Measurements from ENCODE around the gene TRERF1.
A peak's percentile ranks its signal among the peaks of the same experiment; 100 is the strongest.
"Not testable (repeated sequence)": the region's sequence is repeated elsewhere in the genome, so short reads cannot be mapped to it uniquely, and the experiment has no call there.

Gene TRERF1

GRCh38 chr6:42217519-42218367, 234.0 kb downstream of the TRERF1 start, which contains the start of gene MRPS10:
TSS of gene MRPS10 (minus strand) at chr6:42217861. CDS start at chr6:42217849, 12 bp downstream.
- peak; percentile 81 for DNase-seq (ENCODE audit: low read depth)

GRCh38 chr6:42217157-42217518, 234.6 kb downstream of the TRERF1 start:
- no peak for DNase-seq (ENCODE audit: low read depth)

GRCh38 chr6:42216495-42216894, 235.2 kb downstream of the TRERF1 start:
- not testable (repeated sequence) for DNase-seq (ENCODE audit: low read depth)

GRCh38 chr6:42212442-42212841, 239.3 kb downstream of the TRERF1 start:
- no peak for DNase-seq (ENCODE audit: low read depth)

GRCh38 chr6:42211726-42212125, 240.0 kb downstream of the TRERF1 start:
- no peak for DNase-seq (ENCODE audit: low read depth)

- no peak for DNase-seq (ENCODE audit: low read depth)
Observed at GRCh38 chr6:42210551-42210950, 241.2 kb downstream of the TRERF1 start.

GRCh38 chr6:42207559-42207958, 244.2 kb downstream of the TRERF1 start:
- DNase-seq (ENCODE audit: low read depth), result not testable (repeated sequence)

- no peak for DNase-seq (ENCODE audit: low read depth)
Observed at GRCh38 chr6:42204768-42205282, 246.9 kb downstream of the TRERF1 start.

GRCh38 chr6:42203183-42203582, 248.5 kb downstream of the TRERF1 start:
- no peak for DNase-seq (ENCODE audit: low read depth)

- not testable (repeated sequence) for DNase-seq (ENCODE audit: low read depth)
Observed at GRCh38 chr6:42202131-42202915, 249.4 kb downstream of the TRERF1 start.

GRCh38 chr6:42201382-42201781, 250.3 kb downstream of the TRERF1 start:
- DNase-seq (ENCODE audit: low read depth), result no peak

GRCh38 chr6:42200035-42200434, 251.7 kb downstream of the TRERF1 start:
- no peak for DNase-seq (ENCODE audit: low read depth)

GRCh38 chr6:42199106-42199981, 252.4 kb downstream of the TRERF1 start:
- DNase-seq (ENCODE audit: low read depth), result no peak

- no peak for DNase-seq (ENCODE audit: low read depth)
Observed at GRCh38 chr6:42197555-42198362, 254.0 kb downstream of the TRERF1 start.

- DNase-seq (ENCODE audit: low read depth), result no peak
Observed at GRCh38 chr6:42195415-42195814, 256.3 kb downstream of the TRERF1 start.

- no peak for DNase-seq (ENCODE audit: low read depth)
Observed at GRCh38 chr6:42194056-42194455, 257.7 kb downstream of the TRERF1 start.

- DNase-seq (ENCODE audit: low read depth), result no peak
Observed at GRCh38 chr6:42193491-42193894, 258.2 kb downstream of the TRERF1 start.

GRCh38 chr6:42192385-42192784, 259.3 kb downstream of the TRERF1 start:
- DNase-seq (ENCODE audit: low read depth), result not testable (repeated sequence)

GRCh38 chr6:42190554-42191183, 261.1 kb downstream of the TRERF1 start:
- DNase-seq (ENCODE audit: low read depth), result no peak

GRCh38 chr6:42188406-42188805, 263.3 kb downstream of the TRERF1 start:
- DNase-seq (ENCODE audit: low read depth), result no peak
